ENCODE measurements around the gene CCL25. TPM values are rescaled to one million over a fixed set of nuclear protein-coding genes. Genes with fewer than 3 reads are reported as not detected.

Gene CCL25
- total and polyA plus RNA-seq, 2 of the 13 experiments (the other 11 are each of a cell fraction or from before 2014, with no cell fraction given) = not detected

DNA sequence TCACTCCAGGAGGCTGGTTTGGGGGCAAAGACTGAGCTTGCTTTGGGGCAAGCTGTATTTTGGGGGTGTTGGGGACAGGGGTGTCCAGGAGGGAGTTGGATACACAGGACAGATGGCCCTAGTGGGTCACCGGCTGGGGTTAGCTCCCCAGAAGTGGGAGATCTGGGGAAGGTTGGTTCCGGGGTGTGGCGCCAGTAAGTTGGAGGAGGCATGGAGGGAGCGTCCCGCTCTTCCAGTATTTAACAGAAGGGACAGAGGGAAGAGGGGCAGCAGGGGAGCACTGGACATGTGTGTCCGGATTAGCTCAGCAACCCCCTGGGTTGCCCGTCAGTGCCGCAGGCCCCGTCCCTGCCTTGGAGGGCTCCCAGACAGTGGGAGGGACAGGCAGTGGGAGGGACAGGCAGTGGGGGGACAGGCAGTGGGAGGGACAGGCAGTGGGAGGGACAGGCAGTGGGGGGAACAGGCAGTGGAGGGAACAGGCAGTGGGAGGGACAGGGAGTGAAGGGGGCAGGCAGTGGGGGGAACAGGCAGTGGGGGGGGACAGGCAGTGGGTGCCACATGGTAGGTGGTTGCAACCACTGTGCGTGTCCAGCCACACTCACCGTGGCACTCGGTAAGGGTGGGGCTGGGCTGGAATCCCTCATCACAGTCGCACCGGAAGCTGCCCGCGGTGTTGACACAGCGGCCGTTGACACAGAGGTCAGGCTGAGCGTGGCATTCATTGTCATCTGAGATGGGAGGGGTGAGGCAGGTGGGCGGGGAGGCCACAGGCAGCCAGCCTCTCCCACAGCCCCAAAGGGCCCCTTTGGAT, 33.2 kb downstream of the CCL25 start (continued):
- TF ChIP-seq, protein P1, sequence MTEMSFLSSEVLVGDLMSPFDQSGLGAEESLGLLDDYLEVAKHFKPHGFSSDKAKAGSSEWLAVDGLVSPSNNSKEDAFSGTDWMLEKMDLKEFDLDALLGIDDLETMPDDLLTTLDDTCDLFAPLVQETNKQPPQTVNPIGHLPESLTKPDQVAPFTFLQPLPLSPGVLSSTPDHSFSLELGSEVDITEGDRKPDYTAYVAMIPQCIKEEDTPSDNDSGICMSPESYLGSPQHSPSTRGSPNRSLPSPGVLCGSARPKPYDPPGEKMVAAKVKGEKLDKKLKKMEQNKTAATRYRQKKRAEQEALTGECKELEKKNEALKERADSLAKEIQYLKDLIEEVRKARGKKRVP (CRISPR knock-in tag; IDR thresholded peaks at IDR 0.05) = no peak
- TF ChIP-seq, protein P2, sequence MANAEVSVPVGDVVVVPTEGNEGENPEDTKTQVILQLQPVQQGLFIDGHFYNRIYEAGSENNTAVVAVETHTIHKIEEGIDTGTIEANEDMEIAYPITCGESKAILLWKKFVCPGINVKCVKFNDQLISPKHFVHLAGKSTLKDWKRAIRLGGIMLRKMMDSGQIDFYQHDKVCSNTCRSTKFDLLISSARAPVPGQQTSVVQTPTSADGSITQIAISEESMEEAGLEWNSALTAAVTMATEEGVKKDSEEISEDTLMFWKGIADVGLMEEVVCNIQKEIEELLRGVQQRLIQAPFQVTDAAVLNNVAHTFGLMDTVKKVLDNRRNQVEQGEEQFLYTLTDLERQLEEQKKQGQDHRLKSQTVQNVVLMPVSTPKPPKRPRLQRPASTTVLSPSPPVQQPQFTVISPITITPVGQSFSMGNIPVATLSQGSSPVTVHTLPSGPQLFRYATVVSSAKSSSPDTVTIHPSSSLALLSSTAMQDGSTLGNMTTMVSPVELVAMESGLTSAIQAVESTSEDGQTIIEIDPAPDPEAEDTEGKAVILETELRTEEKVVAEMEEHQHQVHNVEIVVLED (CRISPR knock-in tag; IDR thresholded peaks at IDR 0.05; ENCODE audit: borderline replicate concordance) = no peak
- TF ChIP-seq ZBTB21 (CRISPR knock-in tag; IDR thresholded peaks at IDR 0.05) (no peak), HOXD1 (CRISPR knock-in tag; IDR thresholded peaks at IDR 0.05) (no peak), ZNF670 (CRISPR knock-in tag; IDR thresholded peaks at IDR 0.05; ENCODE audit: borderline replicate concordance) (no peak)
- TF ChIP-seq, protein P3, sequence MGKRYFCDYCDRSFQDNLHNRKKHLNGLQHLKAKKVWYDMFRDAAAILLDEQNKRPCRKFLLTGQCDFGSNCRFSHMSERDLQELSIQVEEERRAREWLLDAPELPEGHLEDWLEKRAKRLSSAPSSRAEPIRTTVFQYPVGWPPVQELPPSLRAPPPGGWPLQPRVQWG (CRISPR knock-in tag; IDR thresholded peaks at IDR 0.05; ENCODE audit: borderline replicate concordance, low read depth) = no peak

DNA sequence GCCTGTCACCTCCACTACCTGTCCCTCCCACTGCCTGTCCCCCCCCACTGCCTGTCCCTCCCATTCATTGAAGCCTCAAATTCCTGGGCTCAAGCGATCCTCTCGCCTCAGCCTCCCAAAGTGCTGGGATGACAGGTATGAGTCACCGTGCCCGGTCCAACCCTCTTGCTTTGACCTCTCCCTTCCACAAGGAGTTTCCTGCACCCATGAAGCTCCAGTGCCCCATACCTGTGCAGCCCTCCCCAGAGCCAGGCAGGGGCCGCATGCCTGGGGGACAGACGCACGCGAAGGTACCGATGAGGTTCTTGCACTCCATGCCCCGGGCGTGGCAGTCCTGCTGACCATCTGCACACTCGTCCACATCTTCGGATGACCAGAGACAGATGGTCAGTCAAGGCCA, 34.3 kb downstream of the CCL25 start:
- no peaks in the 10 kb centered on the region for H3K36me3 ChIP-seq (replicated peaks in 1 of 2; ENCODE audit: control insufficient read depth in 1 of 2, insufficient read depth in 2 of 2, low read length in 2 of 2)
- CTCF ChIA-PET (ENCODE audit: low intra/inter-chr PET ratio, low total read pairs) = no interaction called here
- DNase-seq (ENCODE audit: low spot score) (no peak), ATAC-seq (no peak), FAIRE-seq (no peak)
- BruUV-seq (replicated peaks) = no TSS peak
- H3K9me3 ChIP-seq (ENCODE audit: low read length) = no peaks in the 10 kb centered on the region
- no peaks in the 10 kb centered on the region for H4K20me1 ChIP-seq (ENCODE audit: insufficient read depth, low read length)
- WGBS (ENCODE audit: low lambda C conversion rate) = 71% methylated on average over 12 of the region's 13 CpGs
- H3K27me3 ChIP-seq (ENCODE audit: control insufficient read depth in 1 of 2, insufficient read depth in 2 of 2, low read length in 2 of 2) = no peaks in the 10 kb centered on the region
- H3K4me3 ChIP-seq (replicated peaks in 1 of 3; ENCODE audit: insufficient read depth in 1 of 3, low read depth in 2 of 3, low read length in 3 of 3) = no peak overlapping the region
- POLR2A ChIA-PET = no interaction called here
- H3K4me2 ChIP-seq (ENCODE audit: low read depth, low read length) = no peak overlapping the region; the same call in 1 of the 2 replicates
- H3K9ac ChIP-seq (ENCODE audit: insufficient read depth, low read depth, low read length) = no peak overlapping the region
- no peak overlapping the region for H3K27ac ChIP-seq (ENCODE audit: extremely low read length, insufficient read depth, low read length)
- no peaks in the 10 kb centered on the region for H3K79me2 ChIP-seq (ENCODE audit: insufficient read depth, low read length)
- in situ Hi-C loops (cut with HindIII; ENCODE audit: extremely low pct_ligation_motif_present, low pct_unique_long_range_greater_than_20kb) = no loop called here
- no peak overlapping the region for H2AFZ ChIP-seq (ENCODE audit: low read length)
- H3K4me1 ChIP-seq (ENCODE audit: insufficient read depth, low read length) = peaks cover 48% of the 10 kb centered on the region
- intact Hi-C loops (cut with micrococcal nuclease; ENCODE audit: unreplicated experiment) = no loop called here
- TF ChIP-seq FOSL2 (CRISPR knock-in tag; IDR thresholded peaks at IDR 0.05) (peak; percentile 72), ZFX (CRISPR knock-in tag; IDR thresholded peaks at IDR 0.05; ENCODE audit: low read depth) (no peak), PAWR (CRISPR knock-in tag; IDR thresholded peaks at IDR 0.05; ENCODE audit: borderline replicate concordance) (no peak), SRY (CRISPR knock-in tag; IDR thresholded peaks at IDR 0.05) (no peak)
- TF ChIP-seq, protein P4, sequence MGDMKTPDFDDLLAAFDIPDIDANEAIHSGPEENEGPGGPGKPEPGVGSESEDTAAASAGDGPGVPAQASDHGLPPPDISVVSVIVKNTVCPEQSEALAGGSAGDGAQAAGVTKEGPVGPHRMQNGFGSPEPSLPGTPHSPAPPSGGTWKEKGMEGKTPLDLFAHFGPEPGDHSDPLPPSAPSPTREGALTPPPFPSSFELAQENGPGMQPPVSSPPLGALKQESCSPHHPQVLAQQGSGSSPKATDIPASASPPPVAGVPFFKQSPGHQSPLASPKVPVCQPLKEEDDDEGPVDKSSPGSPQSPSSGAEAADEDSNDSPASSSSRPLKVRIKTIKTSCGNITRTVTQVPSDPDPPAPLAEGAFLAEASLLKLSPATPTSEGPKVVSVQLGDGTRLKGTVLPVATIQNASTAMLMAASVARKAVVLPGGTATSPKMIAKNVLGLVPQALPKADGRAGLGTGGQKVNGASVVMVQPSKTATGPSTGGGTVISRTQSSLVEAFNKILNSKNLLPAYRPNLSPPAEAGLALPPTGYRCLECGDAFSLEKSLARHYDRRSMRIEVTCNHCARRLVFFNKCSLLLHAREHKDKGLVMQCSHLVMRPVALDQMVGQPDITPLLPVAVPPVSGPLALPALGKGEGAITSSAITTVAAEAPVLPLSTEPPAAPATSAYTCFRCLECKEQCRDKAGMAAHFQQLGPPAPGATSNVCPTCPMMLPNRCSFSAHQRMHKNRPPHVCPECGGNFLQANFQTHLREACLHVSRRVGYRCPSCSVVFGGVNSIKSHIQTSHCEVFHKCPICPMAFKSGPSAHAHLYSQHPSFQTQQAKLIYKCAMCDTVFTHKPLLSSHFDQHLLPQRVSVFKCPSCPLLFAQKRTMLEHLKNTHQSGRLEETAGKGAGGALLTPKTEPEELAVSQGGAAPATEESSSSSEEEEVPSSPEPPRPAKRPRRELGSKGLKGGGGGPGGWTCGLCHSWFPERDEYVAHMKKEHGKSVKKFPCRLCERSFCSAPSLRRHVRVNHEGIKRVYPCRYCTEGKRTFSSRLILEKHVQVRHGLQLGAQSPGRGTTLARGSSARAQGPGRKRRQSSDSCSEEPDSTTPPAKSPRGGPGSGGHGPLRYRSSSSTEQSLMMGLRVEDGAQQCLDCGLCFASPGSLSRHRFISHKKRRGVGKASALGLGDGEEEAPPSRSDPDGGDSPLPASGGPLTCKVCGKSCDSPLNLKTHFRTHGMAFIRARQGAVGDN (CRISPR knock-in tag; IDR thresholded peaks at IDR 0.05) = peak; percentile 16; the same call in 1 of the 2 replicates

All from HepG2 (cell line).